GM19397 (cell line): ENCODE measurements around the gene SORL1.

ENCODE experiments used
- ATAC-seq: cut with Tn5 transposase; IDR thresholded peaks from one replicate; pipeline ENCODE4 v1.9.1; 2021; ENCODE audit warnings: mild to moderate bottlenecking, moderate library complexity; ENCODE audit not compliant: unreplicated experiment

Gene SORL1

DNA sequence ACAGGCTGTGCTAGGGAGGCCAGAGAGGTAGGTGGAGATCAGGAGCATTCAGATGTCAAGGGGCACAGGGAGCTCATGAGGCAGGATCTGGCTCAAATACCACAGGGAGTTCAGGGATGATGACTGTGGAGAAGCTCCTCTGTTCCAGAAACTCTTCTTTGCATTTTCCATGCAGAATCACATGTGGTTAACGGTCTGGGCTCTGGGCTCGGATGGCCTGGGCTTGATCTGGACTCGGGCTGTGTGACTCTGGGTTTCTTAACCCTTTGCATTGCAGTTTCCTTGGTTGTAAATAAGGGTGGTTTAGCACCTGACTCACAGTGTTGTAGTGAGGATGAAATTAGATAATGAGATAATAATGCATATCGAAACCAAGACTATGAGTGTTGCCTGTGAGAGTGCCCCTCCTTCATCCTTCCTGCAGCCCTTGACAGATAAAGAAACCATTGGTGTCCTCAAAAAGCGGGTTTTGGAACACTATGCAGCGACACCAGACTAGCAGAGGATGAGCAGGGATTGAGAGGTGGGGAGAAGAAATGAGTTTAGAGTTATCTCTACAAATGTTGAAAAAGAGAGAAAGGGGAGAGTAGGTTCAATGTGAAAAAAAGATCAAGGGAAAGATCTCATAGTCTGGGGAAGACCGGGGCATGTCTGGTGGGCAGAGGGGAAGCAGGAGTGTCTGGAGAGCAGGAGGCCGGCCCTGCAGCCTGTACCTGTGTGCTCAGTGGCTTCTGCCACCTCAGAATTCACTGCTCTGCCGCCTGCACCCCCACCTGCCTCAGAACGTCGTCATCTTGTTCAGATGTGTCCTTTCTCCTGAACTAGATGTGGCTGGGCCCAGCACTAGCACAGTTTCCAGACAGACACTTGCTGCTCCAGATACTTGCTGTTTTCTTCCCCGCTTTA is 198.5 kb downstream of the SORL1 start:
- no peak for ATAC-seq

- no peak for ATAC-seq
Observed at GRCh38 chr11:121651257-121651605, 199.1 kb downstream of the SORL1 start.

GRCh38 chr11:121652971-121653370 is 200.9 kb downstream of the SORL1 start:
- no peak for ATAC-seq

DNA sequence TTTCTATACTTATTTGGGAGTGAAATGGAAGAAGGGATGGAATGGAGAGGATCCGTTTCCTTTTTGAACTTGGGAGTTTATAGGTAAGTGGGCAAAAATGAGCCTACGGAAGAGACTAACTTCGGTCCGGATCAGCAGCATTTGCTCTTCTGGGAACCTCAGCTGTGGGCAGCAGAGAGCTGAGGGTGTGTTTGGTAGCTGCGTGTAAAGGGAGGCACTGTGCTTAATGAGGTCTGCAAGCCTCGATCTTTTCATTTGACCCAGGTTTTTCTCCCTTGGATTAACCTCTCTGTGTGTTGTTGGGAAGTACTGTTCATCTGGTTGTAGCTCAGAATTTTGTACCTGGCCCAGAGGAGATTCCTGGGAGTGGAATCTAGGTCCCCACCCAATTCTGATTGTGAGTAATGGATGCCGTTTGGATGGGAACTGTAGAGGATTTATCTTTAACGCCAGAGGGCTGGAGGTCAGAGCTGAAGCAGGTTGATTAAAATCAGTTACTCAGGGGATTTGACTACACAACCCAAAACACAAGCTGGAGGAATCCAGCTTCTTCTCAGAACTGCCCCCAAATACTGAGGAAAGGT is 202.2 kb downstream of the SORL1 start:
- ATAC-seq, result no peak

GRCh38 chr11:121654843-121655536 is 202.9 kb downstream of the SORL1 start:
- no peak for ATAC-seq

DNA sequence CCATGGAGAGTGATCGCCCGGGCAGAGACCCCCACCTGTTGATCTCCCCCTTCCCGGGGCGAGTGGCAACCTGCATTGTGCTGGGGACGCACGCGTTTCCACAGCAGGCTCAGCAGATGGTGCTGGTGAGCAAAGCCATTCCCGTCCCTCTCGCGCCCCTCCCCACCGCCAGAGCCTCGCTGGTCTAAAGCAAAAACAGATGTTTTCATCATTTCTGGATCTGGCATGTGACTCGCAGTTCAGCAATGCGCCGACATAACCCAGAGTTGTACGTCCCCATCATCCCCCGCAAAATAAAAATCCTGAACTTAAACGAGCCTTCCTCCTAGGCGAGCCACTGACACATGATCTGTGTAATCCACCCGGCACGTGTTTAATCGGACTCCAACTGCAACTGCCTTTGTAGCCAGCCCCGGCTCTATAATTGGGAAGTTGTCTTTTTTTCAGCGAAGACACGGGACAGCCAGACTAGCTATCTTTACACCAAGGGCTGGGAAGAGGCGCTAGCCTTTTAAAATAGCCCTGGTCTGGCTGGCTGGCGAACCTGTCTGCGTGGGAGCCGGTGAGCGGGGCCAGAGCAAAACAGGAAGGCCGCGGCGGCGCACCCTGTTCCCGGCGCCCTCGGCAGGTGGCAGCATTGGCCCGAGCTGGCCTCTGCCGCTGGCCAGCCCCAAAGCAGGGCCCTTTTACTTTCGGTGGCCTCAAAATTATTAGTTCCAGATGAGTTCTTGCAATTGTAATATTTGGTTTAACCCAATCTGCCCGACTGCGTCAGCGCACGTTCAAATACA is 203.6 kb downstream of the SORL1 start:
- ATAC-seq, result peak; percentile 95

- ATAC-seq, result no peak
Observed at GRCh38 chr11:121656328-121657090, 204.4 kb downstream of the SORL1 start.

- no peak for ATAC-seq
Observed at GRCh38 chr11:121657146-121657545, 205.0 kb downstream of the SORL1 start.

DNA sequence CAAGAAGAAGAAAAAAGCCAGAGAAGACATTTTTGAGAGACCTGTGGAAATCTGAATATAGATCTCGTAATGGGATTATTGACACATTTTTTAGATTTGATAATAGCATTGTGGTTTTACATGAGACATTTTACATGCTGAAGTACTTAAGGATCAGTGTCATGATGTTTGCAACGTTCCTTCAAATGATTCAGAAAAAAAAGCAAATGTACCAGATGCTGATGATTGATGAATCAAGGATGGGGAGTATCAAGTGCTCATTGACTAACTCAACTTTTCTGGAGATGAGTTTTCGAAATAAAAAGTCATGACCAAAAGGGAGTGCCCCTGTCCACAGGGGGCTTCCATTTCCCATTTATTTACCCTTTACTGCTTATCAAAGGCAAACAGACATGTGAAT is 207.7 kb downstream of the SORL1 start:
- ATAC-seq, result no peak

- ATAC-seq, result no peak
Observed at GRCh38 chr11:121661880-121662486, 209.9 kb downstream of the SORL1 start.

- ATAC-seq, result no peak
Observed at GRCh38 chr11:121664144-121664543, 212.0 kb downstream of the SORL1 start.

DNA sequence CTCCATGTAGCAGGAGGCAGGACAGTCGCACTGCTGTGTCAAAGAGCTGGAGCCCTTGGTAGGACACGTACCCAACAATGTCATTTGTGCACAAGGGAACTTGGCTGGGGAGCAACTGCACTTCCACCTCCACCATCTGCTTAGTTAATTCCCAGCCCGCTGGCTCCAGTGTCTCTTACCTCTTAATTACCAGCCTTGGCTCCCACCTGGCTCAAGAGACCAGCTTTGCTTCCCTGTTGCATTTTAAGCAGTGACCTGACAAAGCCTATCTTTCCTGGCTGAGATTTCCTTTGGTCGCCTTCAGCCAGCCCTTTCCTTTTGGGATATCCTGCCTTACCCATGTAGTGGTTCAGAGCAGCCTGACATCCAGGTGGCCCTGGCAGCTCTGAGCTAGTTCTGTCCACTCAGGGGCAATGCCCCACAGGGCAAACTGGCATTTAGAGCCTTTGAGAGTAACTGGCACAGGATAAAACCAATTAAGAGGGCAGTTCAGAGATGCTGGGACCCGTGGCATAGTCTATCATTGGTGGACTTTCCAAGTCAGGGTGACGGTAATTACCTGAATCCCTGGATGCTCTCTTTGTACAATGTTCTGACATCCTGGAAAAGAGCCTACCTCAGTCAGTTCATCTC is 213.2 kb downstream of the SORL1 start:
- ATAC-seq, result no peak

DNA sequence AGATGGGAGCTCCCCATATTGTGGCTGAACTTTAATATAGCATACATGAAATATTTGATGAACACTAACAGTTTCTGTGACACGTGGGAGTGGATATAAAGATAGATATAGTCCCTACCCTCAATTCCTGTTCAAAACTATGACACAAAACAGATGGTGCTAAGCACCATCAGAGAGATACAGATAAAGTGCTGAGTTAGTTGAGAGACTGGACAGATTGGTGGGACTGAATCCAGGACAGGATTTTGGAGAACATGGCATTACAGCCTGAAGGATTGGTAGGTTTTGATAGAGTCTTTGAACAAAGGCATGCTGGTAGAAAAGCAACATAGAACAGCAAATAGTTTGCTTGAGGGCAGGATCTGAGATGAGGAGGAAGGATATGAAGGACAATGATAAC is 215.7 kb downstream of the SORL1 start:
- ATAC-seq, result no peak

DNA sequence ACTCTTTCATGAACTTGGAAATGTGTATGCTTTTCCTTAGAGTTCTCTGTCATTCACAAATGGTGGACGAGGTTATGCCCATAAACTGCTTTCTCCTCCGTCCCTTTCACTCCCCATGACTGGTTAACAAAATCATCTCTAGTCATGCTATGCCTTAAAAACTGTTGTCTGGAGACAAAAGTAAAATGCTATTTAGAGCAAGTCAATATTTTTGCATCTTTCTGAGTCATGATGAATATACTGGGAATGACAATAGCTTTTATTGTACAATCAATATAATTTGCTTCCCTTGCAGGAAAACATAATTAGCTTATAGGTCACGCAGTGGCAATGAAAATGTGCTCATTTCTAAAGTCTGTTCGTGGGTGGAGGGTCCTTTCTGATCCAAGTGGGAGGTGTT is 217.3 kb downstream of the SORL1 start:
- ATAC-seq, result no peak

DNA sequence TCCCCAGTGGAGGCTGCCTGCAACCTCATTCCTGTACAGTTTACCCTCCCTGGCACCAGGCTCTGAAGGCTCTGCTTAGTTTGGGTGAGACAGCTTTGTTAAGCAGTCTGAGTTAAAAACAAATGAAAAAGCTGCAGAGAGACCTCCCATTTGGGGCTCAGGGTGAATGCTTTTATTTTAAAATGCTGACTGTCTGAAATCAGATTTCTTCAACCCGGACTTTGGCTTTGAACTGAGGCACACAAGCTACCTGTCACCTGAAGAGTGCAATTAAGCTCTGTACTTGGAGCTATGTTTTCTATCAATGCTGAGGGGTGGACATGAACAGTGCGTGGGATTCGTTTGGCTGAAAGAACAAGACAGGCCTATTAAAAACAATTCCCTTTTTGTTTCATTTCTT is 218.2 kb downstream of the SORL1 start:
- no peak for ATAC-seq

- no peak for ATAC-seq
Observed at GRCh38 chr11:121670805-121671282, 218.7 kb downstream of the SORL1 start.

DNA sequence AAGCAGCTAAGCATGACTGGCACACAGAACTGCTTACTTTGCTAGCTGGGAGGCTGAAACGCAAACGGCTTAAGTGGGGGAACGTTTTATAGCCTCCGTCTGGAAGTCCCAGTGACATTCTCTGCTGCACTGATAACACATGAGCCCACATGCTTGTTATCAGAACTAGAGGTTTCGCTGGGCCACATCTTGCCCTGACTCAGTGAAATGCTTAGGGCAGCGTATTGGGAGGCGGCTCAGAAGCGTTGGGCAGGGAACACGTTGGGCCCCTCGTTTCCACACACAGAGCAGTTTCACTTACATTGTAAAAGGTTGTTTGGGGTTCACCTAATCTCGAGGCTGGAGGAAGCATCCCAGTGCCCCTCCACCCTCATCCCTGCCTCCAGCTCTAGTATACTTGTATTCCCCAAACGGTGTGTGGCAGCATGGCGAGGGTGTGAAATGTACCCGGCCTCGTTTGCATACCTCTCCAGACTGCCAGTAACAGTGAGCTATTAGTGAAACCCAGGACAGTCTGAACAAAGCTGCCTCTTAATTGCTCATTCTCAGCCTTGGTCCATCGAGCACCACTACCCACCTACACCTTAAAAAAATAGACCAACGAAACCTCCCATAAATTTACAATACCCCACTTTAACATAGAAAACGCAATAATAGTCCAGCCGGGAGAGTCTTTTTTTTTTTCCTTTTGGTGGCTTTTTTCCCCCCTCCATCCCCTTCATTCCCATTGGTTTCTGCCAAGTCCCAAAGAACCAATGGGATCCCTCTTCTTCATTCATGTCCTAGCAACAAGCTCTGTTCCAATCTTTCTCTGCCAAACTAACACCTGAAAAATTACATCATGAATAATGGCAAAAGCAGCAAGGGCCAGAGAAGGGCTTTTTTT is 219.4 kb downstream of the SORL1 start:
- ATAC-seq, result no peak
